ENCODE data around the gene SH2B3.

Gene SH2B3

DNA sequence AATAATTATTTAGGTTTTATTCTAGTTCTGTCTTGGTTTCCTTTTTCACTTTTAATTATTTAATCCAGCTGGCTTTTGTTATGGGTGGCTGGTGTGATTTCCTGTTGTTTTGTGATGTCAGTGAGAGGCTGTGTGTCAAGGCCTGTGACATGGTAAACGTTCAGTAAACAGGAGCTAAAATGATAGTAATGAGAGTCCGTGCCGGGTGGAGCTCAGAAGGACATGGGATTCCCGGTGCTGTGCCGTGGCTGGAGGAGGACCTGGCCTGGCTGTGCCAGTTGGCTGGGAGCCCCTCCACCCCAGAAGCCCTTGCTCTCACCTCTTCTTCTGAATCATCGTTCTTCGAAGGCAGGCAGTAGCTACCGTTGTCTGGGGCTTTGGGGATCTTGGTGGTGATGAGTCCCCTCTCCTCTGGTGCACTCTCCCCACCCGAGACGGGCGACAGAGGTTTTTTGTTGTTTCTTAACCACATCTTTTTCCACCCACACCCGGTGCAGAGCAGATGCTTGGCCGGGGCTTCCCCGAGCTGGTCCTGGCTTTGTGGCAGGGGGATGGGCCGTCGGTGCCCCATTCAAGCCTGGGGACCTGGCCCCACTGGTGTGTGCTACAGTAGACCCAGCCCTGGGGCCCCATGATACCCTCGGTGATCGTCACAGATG is 29.1 kb downstream of the SH2B3 start:
- no peak for DNase-seq (ENCODE audit: insufficient read length, low spot score)
- FAIRE-seq: peak; percentile 78
- TF ChIP-seq POLR2A (IDR thresholded peaks at IDR 0.05; ENCODE audit: low read depth, low read length): no peak; the same call in 1 of the 2 replicates
- peak; percentile 58; the same call in 1 of the 2 replicates for TF ChIP-seq POLR2AphosphoS5 (IDR thresholded peaks at IDR 0.05; ENCODE audit: low read depth, low read length)

DNA sequence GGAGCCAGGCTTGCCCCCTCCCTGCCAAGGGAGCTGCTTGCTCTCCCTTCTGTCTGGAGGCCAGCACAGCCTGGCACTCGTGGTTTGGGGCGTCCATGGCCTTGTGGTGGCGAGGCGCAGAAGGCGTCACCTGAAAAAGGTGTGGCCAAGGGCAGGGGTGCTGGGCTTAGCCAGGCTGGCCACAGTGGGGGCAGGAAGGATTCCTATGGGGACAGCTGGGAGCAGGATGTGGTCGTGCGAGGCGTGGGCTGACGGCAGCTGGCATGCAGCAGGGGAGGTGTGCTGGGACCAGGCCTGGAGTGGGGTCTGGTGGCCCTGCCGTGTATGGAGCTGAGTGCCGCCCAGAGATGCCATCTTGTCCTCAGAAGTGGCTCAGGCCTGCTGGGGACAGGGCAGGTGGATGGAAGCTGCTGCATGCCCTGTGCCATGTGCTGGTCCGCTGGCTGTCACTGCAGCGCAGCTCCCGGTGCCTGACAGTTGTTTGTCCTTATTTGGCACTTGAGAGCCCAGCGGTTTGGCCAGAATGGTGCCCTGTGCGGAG is 30.0 kb downstream of the SH2B3 start:
- peak; percentile 78 for FAIRE-seq
- TF ChIP-seq POU2F2 (IDR thresholded peaks at IDR 0.05; ENCODE audit: low read depth, low read length): no peak
- peak; percentile 27; the same call in 1 of the 2 replicates for TF ChIP-seq POLR2AphosphoS5 (IDR thresholded peaks at IDR 0.05; ENCODE audit: low read depth, low read length)
- no peak for DNase-seq (ENCODE audit: insufficient read length, low spot score)

DNA sequence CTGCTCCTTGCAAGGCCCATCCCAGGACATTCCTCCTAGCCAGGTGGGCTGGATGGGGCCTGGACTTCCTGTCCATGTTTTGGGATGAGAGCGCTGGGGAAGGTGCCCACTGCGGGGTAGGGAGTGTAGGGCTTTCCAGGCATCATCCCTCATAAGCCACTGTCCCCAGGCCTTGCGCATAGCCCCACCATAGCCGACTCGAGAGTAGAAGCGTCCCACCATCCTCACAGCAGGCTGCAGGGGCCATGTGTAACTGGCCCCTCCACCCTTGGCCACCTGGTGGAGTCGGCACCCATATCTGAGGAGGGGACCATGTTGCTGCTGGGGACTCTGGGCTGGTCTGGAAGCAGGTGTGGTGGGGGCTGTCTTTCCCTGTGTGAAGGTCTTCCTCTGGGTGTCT is 30.5 kb downstream of the SH2B3 start:
- DNase-seq (ENCODE audit: insufficient read length, low spot score): no peak
- no peak for TF ChIP-seq POU2F2 (IDR thresholded peaks at IDR 0.05; ENCODE audit: low read depth, low read length)
- TF ChIP-seq POLR2AphosphoS5 (IDR thresholded peaks at IDR 0.05; ENCODE audit: low read depth, low read length): peak; percentile 31; the same call in 1 of the 2 replicates
- no peak for FAIRE-seq

DNA sequence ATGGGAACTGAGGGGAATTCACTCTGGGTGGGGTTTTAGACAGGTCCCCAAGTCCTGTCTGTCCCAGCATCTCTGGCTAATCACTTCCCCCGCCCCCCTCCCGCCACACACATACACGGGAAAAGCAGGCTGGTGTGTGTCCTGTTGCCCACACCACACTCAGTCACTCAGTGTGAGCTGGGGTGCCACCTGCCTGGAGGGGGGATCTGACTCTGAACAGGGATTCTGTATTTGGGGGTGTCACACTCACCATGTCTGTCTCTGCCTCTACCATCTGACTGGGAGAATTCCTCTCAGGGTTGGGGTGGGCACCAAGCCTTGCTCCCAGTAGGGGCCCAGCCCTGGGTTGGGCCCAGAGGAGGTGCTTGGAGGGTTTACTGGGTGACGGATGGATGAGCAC is 31.1 kb downstream of the SH2B3 start:
- DNase-seq (ENCODE audit: insufficient read length, low spot score) (no peak), FAIRE-seq (no peak)
- no peak for TF ChIP-seq POLR2A (IDR thresholded peaks at IDR 0.05; ENCODE audit: low read depth, low read length)
- no peak for TF ChIP-seq POU2F2 (IDR thresholded peaks at IDR 0.05; ENCODE audit: low read depth, low read length)
- no peak for TF ChIP-seq TAF1 (IDR thresholded peaks at IDR 0.05; ENCODE audit: low read depth, low read length)
- TF ChIP-seq POLR2AphosphoS5 (IDR thresholded peaks at IDR 0.05; ENCODE audit: low read depth, low read length): no peak
- no peak for TF ChIP-seq SPI1 (IDR thresholded peaks at IDR 0.05; ENCODE audit: low read depth, low read length)
- TF ChIP-seq PAX5 (IDR thresholded peaks at IDR 0.05; ENCODE audit: insufficient read depth, low read length, severe bottlenecking): no peak

DNA sequence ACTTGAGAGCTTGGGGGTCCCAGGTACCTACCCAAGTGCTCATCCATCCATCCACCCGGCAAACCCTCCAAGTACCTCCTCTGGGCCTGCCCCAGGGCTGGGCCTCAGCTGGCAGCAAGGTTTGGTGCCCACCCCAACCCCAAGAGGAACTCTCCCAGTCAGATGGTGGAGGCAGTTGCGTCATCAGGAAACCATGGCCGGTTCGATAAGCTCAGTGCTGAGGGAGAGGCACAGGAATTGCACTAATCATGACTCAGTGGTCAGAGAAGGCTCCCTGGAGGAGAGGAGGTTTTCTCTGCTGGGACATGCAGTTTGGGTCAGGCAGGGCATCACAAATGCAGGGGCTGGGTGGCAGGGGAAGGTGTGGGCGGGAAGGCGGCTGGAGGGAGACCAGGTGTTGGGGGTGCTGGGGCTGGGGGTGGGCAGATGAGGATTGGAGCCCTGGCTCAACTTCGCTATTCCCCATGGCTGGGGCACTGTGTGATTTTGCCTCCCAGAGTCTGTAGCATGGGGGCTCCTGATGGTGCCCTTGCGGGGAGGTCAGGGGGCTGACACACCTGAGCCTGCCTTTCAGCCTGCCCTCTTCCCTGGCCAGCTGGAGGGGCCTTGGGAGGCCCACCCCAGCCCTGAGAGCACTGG is 32.2 kb downstream of the SH2B3 start:
- FAIRE-seq: peak; percentile 47
- TF ChIP-seq PAX5 (IDR thresholded peaks at IDR 0.05; ENCODE audit: insufficient read depth, low read length, severe bottlenecking): no peak
- no peak; the same call in 1 of the 2 replicates for TF ChIP-seq POLR2AphosphoS5 (IDR thresholded peaks at IDR 0.05; ENCODE audit: low read depth, low read length)
- no peak for TF ChIP-seq SPI1 (IDR thresholded peaks at IDR 0.05; ENCODE audit: low read depth, low read length)
- no peak for TF ChIP-seq POLR2A (IDR thresholded peaks at IDR 0.05; ENCODE audit: low read depth, low read length)
- DNase-seq (ENCODE audit: insufficient read length, low spot score): no peak

DNA sequence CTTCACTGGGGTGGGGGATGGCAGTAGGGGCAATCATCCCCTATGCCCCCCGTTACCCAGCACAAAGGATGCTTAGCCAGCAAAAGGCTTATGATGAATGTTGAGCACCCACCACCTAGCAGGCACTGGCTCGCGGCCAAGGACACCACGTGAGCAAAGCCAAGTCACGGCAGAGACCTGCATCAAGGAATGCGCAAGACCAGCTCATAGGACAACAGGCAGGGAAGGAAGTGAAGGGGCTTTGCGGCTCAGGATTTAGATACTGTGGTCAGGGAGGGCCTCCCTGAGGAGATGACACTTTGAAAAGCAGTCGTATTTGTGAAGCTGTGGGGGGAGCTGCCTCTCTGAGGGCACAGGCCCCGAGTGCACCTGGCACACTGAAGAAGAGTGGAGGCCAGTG is 32.8 kb downstream of the SH2B3 start:
- DNase-seq (ENCODE audit: insufficient read length, low spot score) (no peak), FAIRE-seq (peak; percentile 75)
- TF ChIP-seq POLR2A (IDR thresholded peaks at IDR 0.05; ENCODE audit: low read depth, low read length) (no peak), PAX5 (IDR thresholded peaks at IDR 0.05; ENCODE audit: insufficient read depth, low read length, severe bottlenecking) (no peak)

DNA sequence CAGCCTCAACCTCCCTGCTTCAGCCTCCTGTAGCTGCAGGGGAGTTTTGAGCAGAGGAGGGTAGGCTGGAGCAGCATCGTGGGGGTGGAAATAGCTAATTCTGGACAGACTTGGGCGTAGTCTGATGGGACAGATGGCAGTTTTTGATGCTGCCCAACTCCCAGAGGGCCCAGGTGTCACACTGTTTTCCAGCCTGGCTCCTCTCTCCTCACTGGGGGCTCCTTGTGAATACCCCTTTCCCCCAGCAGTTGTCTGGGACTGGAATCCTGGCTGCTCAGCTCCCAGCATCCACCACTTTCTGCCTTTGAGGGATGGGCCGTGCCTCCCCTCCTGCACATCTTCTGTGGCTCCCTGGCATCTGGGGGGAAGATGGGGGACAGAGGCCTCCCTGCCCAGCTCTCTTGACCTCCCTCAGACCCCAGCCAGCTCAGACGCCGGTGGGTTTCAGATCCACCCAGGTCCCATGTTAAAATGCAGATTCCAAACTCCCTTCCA is 34.0 kb downstream of the SH2B3 start:
- FAIRE-seq: peak; percentile 13

DNA sequence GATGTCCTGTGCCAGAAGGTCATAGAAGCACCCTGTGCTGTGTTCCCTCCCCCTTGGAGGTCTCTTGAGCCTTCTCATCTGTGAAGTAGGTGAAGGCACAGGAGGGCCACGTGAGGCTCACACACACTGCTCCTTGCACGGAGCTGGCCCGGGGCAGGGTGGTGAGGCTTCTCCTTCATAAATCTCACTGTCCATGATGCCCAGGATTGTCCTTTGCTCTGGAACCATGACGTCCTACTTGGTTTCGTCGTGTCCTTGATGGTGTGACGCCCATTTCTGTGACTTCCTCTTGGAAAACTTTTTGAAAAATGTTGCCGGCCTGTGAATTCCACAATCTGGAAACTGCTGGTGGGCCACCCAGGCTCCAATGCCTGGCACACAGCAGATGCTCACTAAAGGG is 34.4 kb downstream of the SH2B3 start:
- FAIRE-seq (no peak), DNase-seq (ENCODE audit: insufficient read length, low spot score) (no peak)
- no peak for TF ChIP-seq POU2F2 (IDR thresholded peaks at IDR 0.05; ENCODE audit: low read depth, low read length)
- TF ChIP-seq TAF1 (IDR thresholded peaks at IDR 0.05; ENCODE audit: low read depth, low read length): no peak
- TF ChIP-seq SPI1 (IDR thresholded peaks at IDR 0.05; ENCODE audit: low read depth, low read length): no peak
- TF ChIP-seq POLR2A (IDR thresholded peaks at IDR 0.05; ENCODE audit: low read depth, low read length): no peak
- TF ChIP-seq POLR2AphosphoS5 (IDR thresholded peaks at IDR 0.05; ENCODE audit: low read depth, low read length): no peak
- TF ChIP-seq PAX5 (IDR thresholded peaks at IDR 0.05; ENCODE audit: insufficient read depth, low read length, severe bottlenecking): no peak

More for the DNA sequence above, 34.0 kb downstream of the SH2B3 start:
- no peak for DNase-seq (ENCODE audit: insufficient read length, low spot score)
- no peak for TF ChIP-seq POLR2A (IDR thresholded peaks at IDR 0.05; ENCODE audit: low read depth, low read length)

DNA sequence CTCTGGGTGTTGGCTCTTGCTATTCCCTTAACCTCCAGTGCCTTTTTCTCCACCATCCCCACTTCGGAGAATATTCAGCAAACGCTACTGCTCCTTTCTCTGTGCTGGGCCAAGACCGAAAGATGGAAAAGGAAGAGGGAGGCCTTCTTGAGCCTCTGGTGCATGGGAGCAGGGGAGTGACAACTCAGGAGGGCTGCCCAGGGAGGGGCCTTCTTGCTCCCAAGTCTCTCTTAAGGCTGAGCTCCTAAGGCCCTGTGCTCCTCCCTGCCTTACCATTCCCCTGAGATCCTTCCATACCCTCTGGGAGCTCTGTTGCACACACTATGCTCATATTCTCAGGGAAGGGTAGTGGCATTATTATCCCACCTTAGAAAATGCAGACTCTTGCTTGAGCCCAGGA is 34.9 kb downstream of the SH2B3 start:
- TF ChIP-seq TAF1 (IDR thresholded peaks at IDR 0.05; ENCODE audit: low read depth, low read length) (no peak), POLR2AphosphoS5 (IDR thresholded peaks at IDR 0.05; ENCODE audit: low read depth, low read length) (no peak), PAX5 (IDR thresholded peaks at IDR 0.05; ENCODE audit: insufficient read depth, low read length, severe bottlenecking) (no peak), POU2F2 (IDR thresholded peaks at IDR 0.05; ENCODE audit: low read depth, low read length) (no peak), SPI1 (IDR thresholded peaks at IDR 0.05; ENCODE audit: low read depth, low read length) (no peak), POLR2A (IDR thresholded peaks at IDR 0.05; ENCODE audit: low read depth, low read length) (no peak)
- FAIRE-seq (no peak), DNase-seq (ENCODE audit: insufficient read length, low spot score) (no peak)

DNA sequence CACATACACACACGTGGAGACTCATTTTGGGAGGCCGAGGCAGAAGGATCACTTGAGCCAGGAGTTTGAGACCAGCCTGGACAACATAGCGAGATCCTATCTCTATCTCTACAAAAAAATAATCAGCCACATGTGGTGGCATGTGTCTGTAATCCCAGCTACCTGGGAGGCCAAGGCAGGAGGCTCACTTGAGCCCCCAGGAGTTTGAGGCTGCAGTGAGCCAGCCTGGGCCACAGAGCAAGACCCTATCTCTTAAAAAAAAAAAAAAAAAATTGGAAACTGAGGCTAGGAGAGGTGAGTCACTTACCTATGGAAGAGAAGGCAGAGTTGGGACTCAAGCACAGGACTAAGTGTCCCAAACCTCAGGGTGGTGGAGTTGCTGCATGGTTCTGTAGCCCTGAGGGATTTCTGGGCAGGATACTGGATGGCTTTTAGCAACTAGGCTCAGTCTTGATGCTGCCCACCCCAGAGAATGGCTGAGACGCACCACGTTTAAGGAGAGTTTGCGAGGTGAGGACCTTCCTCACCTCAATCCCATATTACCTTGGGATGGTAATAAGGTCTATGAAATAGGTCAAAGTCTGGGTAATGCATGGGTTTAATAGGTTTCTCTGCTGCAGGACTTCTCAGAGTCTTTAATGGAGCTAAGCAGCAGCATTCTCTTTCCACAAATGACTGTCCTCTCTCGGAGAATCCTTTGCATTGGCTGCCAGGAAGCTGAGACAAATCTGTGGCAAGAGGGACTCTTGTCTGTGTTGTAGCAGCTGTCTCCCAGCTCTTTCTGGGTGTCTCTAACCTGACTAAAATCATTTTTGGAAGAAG is 35.6 kb downstream of the SH2B3 start:
- no peak for DNase-seq (ENCODE audit: insufficient read length, low spot score)
- no peak for FAIRE-seq
- TF ChIP-seq PAX5 (IDR thresholded peaks at IDR 0.05; ENCODE audit: insufficient read depth, low read length, severe bottlenecking): no peak
- 0 out of 2 replicates have a peak, but pooled peaks have one; percentile 40 for TF ChIP-seq POLR2AphosphoS5 (IDR thresholded peaks at IDR 0.05; ENCODE audit: low read depth, low read length)

All from GM12891 (cell line).